OCI-M2 (cell line): Measurements from ENCODE around the gene MEDAG.

ENCODE experiments used
- DNase-seq: peaks from one replicate; lab custom pipeline; 2025; ENCODE audit not compliant: unreplicated experiment; lab: John Stamatoyannopoulos, UW

MEDAG gene

GRCh38 chr13:30872685-30873461 lies 33.2 kb upstream of the MEDAG start:
- DNase-seq: no peak

DNA sequence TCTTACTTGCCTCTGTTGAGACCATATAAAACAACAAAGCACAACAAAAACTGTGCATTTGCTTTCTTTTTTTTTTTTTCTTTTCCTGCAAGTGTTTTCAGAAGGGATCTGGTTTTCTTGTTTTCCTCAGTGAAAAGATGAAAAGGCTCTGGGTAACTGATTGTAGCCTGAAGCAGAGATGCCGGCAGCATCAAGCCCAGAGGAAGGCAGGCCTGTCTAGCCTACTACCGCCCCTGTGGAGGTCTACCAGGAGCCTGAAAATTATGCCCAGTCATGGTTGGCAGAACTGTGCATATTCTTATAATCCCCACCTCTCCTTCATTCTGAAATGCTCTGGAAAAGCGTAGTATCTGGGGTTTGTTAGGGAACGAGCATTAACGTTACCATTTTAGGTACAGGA lies 32.6 kb upstream of the MEDAG start:
- DNase-seq: no peak

DNA sequence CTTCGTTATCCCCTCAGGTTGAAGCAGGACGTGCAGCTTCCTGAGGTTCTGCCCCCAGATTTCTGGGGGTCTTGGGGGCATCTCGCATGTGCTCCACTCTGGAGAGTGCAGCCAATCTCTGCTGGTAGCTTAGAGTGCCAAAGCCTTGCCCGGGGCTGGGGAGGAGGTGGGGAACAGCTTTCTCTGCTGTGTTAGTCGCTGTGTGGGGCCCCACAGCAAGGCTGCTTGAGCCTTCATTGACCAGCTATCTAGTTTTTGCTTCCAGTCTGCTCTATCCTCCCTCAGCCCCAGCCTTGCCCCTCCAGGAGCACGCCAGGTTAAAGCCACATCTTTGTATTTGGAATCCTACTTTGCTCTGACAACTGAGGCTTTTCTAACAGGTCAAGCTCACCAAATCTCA lies 32.0 kb upstream of the MEDAG start:
- DNase-seq: no peak

- no peak for DNase-seq
These were observed 31.5 kb upstream of the MEDAG start for GRCh38 chr13:30874561-30874960.

- DNase-seq: no peak
These were observed 28.7 kb upstream of the MEDAG start for GRCh38 chr13:30877335-30877734.

- DNase-seq: no peak
These were observed 25.8 kb upstream of the MEDAG start for GRCh38 chr13:30880151-30880855.

- no peak for DNase-seq
These were observed 25.3 kb upstream of the MEDAG start for GRCh38 chr13:30880856-30881155.

DNA sequence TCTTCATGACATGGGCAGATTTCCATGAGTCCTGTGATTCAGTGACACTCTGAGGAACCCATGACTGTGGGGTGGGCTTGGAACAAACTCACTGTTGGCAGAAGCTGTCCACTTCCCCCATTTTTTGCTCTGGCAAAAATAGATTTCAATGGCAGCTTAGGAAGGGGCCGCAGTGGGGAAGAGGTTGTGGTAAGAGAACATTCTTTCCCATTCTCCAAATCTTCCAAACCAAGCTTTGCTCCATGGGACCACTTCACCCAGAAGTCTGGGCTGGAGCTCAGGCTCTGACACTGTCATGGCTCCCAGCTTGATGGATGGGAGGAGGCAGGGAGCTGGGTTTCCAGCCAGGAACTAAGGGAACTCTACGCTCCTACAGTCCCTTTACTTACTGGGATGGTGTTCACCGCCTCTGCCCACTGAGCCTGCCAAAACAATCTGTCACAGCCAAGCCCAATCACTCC lies 24.9 kb upstream of the MEDAG start:
- no peak for DNase-seq

DNA sequence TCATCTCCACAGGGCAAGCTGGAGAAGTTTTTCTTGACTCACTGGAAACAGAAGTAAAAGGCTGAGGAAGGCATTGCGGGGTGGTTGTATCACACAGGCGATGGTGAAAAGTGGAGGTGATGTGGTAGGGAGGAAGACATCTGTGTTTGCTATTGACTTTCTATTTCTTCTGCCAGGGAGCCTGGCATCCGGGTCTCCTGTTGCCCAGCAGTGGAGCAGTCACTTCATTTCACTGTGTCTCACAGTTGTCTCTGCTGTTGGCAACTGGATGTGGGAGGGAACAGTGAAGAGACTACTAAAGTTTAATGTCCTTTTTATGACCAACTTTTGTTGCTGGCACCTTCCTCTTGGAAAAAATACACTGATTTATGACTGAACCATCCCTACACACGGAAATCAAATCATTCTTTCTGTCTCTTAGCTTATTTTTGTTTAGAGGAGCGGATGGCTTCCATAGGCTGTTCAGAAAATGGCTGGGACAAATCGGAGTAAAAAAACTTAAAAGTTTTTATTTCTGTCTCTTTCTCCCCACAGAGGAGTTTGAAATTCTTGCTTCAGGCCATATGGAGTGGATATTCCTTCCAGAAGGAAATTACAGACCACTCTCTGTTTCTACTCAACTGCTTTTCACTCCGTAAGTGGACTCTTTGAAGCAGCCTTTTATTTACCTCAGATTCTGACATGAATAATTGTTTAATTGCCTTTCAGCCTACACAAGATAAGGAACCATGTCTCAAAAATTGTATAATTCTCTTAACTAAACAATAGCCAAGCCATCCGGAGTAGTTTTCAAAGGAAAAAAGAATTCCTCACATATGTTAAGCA lies 23.8 kb upstream of the MEDAG start:
- DNase-seq: no peak

DNA sequence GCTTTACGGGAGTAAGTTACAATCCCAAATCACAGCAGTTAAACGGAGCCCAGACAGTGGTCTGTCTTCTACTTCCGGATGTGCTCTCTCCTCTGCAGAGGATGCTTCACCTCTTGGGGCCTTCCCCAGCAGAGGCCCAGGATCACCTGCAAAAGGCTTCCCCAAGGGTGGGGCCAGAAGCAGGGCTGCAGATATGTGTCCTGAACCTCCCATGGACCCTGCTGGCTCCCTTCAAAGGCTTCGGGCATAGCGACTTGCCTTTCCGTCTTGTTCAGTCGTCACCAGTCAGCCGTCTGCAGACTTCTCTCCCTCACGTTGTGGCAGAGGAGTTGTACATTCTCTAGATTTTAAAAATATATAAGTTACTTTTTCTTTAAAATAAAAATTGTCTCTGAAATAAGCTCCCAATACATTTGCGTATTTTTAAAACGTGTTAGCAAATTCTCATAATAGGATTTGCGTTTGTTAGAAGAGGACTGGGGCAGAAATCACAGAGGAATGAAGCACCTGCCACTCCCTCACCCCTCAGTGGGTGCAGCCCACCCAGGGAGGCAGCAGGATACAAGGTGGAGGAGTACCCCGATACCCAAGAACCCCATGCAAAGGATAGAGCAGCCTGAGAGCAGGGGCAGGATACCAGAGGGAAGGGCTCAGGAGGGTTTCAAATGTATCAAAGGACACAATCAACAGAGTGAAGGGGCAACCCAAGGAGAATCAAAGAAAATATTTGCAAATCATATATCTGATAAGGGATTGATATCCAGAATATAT lies 22.9 kb upstream of the MEDAG start:
- DNase-seq: no peak

DNA sequence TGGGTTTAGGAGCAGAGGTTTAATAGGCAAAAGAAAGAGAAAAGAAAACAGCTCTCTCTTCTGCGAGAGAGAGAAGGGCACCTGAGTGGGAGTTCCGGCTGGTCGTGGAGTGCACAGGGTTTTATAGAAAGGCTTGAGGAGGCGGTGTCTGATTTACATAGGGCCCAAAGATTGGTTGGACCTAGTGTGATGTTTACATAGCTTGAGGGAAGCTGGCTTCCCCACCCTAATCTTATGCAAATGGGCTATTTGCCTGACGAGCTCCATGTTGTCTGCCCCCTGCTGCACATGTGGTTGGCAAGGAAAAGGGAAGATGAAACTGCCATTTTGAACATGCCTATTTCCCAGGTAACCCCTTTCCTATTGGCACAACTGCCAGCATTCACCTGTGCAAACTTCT lies 21.5 kb upstream of the MEDAG start:
- DNase-seq: no peak

GRCh38 chr13:30889196-30889690 lies 16.8 kb upstream of the MEDAG start:
- DNase-seq: no peak

DNA sequence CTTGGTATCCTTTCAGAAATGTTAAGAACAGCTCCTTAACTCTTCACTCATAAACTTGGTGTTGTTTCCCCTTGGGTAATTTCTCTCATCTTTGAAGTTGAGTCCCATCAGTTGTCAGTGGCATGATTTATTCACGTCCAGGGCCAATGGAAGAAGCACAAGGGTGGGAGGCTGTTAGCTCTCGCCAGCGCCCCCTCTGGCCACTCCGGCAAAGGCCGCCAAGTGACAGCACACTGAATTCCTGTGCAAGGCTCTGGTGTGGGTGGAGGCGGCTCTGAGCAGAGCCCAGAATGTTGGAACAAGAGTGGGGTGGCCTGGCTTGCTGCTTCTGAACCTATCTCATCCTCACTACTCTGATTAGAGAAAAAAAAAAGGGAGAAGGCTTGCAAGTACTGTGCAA lies 13.1 kb upstream of the MEDAG start:
- DNase-seq: no peak

DNA sequence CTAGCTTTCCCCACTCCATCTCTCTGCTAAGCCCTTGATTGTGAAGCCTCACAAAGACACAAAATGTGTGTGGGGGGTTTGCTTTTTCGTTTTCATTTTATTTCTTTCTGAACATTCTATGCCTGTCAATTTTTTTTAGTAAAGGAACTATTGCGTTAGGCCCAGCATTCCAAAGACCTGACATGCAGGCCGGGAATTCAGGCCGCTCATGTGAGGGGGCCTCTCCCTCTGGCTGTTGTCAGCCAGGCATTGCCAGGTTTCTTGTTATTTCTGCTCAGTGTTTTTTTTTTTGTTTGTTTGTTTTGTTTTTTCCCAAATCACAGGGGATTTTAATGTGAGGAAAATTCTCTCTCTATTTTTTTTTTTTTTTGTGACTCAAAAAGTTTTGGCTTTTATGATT lies 10.3 kb upstream of the MEDAG start:
- no peak for DNase-seq

DNA sequence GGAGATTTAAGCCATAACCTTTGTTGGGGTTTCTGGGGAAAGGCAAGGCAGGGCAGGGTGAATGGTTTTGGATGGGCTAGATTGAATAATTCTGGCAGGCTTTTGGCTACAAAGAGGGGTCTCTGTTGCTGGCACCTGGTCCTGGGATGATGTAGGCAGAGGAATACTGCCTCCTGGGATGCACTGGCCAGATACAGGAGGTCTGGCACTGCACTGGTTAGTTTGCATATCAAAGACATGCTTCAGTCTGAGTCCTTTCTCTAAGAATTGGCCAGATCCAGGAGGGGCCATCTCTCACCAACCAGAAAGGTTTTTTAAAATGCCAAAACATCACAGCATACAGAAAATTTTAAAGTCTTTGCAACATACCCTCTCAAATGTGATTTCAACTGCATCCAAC lies 8.0 kb upstream of the MEDAG start:
- no peak for DNase-seq

DNA sequence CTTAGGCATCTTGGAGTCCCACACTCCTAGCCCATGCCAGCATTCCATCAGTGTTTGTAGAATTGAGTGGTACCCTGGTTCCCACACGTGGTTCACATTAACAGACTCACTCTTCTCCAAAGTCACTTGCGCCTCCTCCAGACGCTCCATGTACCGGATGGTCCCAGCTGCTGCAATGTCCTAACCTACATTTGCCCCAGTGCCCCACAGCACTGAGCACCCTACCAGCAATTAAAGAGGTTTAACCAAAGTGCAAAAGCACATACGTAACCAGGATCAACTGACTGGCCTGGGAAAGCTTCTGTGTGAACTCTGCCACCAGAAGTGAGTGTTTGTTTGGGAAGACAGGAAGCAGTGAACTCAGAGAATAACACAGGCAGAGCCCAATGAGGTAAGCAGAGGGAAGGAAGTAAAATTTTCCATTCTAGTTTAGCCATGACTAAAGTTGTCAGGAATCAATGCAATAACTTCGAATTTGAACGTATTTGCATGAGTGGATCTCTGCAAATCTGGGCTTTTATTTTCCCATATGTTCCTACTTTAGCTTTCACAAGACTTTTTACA lies 7.3 kb upstream of the MEDAG start:
- DNase-seq: no peak

DNA sequence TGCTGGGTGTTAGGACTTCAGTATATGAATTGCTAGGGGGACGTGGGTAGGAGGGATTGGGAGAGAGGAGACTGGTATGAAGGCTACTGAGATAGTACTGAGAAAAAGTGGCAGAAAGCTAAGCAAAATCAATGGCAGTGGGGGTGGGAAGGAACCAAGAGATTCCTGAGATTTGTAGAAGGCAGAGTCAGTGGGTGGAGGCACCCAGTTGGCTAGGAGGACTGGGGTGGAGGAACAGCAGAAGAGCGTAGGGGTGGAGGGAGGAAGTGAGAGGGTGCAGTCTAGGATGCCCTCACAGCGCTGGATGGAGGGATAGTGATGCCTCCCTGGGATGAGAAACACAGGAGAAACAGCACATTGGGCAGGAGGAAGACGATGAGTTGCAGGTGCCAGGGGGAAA lies 5.6 kb upstream of the MEDAG start:
- no peak for DNase-seq

DNA sequence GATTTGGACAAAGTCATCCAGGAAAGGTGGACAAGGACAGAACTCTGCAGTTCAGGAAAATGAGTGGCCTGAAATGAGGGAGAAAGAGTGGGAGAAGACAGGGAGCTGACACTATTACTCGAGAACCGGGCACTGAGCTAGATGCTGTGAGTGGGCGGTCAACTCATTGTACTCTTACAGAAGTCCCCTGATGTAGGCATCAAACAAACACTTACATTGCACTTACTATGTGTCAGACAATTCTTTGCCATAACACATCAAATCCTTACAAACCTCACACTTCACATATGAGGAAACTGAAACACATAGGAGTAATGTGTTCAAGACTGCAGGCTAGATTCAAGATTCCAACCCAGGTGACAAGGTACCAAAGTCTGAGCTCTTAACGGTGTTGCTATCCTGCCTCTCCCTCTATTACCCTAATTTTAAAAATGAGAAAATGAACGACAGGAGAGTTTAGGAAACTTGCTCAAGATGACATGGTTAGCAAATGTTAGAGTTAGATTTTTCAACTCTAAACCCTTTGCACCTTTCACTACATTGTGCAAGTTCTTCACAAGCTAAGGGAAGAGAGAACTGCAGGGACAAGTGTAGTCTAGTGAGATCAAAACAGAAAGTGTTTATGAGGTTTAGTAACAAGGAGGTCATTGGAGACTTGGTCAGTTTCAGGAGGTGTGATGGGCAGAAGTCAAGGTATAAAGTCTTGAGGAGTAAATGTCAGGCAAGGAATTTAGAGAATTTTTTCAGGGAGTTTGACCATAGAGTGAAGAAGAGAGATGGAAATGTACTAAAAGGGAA lies 4.9 kb upstream of the MEDAG start:
- DNase-seq: no peak

DNA sequence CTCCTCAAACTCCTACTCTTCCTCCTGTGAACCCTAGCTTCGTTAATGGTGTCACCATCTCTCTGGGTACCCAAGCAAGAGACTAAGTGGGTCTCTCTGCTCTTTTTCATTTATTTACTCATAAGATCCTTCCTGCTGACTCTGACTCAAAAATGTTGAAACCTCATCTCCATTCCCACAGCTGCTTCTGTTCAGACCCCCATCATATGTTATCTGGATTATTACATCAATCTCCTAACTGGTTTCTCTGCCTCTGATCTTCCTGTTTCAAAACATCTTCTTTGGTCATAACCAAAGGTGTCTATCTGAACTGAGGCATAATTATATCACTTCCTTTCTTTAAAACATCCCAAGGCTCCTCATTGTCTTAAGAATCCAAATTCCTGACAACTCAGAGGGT lies 2.0 kb upstream of the MEDAG start:
- no peak for DNase-seq
